AG08396 (cell line): ENCODE data around the gene EFNA2.
"Not testable (repeated sequence)": the region's sequence is repeated elsewhere in the genome, so short reads cannot be mapped to it uniquely, and the experiment has no call there.

Experiments
- DNase-seq: peaks from one replicate; pipeline ENCODE4 v3.0.0; 2012; ENCODE audit warnings: low spot score, mixed read lengths

EFNA2 gene

DNA sequence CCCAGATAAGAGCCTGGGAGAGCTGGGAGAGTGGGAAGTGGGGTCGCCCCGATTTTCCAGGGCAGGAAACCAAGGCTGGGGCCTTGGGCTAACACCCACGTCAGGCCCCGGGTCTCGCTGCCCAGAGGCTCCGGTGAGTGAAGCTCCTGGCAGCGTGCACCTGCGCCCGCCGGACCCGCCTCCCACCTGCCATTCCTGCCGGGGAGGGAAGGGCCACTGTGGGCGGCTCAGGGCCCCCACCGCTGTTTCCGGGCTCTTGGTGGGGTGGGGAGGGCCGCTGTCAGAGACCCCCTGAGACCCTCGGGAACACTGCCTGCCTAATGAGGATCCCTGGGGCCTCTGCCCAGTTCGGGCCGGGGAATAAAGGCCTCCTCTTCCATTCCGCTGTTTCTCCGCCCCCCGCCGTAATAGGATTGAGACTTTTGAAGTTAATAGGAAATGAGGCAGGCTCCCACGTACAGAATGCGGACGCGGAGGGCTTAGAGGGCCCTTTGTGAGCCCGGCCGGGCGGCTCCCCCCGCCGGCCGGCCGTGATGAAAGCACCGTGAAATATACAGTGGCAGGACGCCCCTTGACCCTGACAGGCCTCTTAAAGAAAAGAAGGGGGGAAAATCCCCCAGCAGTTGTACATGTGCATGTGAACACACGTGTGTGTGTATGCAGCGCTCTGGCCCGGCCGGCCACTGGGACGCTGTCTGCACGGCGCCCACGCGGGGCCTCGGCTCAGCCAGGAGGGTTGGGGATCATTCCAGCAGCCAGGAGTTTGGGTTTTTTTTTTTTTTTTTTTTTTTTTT lies 33.2 kb downstream of the EFNA2 start:
- DNase-seq, result no peak

GRCh38 chr19:1320282-1320650 lies 34.6 kb downstream of the EFNA2 start:
- DNase-seq, result not testable (repeated sequence)

- DNase-seq, result no peak
Measured at GRCh38 chr19:1321539-1321938, 35.9 kb downstream of the EFNA2 start.

DNA sequence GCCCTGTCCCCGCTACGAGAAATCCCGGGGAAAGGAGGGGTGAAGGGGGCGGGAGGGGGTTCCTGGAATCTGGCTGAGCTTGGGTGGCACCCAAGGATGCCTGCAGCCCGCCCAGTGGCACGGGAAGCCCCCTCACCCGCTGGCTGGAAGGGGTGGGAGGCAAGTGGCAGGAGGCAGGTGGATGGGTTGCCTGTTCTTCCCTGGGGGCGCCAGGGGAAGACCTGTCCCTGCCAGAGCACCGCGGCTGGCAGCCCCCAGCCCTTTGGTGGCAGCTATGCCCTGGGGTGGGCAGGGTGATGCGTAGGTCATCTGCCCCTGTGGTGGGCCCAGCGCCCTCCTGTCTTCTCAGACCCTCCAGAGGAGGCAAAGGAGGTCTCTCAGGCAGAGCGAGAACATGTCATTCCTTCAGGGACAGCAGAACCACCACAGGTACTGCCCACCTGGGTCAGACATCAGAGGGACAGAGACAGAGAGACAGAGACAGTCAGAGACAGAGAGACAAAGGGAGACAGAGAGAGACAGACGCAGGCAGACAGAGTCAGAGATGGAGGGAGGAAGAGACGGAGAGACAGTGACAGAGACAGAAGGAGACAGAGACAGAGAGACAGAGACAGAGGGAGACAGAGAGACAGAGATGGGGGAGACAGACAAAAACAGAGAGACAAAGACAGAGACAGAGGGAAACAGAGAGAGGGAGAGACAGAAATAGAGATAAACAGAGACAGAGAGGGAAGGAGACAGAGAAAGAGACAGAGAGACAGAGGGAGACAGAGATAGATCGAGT lies 36.7 kb downstream of the EFNA2 start:
- DNase-seq, result no peak

DNA sequence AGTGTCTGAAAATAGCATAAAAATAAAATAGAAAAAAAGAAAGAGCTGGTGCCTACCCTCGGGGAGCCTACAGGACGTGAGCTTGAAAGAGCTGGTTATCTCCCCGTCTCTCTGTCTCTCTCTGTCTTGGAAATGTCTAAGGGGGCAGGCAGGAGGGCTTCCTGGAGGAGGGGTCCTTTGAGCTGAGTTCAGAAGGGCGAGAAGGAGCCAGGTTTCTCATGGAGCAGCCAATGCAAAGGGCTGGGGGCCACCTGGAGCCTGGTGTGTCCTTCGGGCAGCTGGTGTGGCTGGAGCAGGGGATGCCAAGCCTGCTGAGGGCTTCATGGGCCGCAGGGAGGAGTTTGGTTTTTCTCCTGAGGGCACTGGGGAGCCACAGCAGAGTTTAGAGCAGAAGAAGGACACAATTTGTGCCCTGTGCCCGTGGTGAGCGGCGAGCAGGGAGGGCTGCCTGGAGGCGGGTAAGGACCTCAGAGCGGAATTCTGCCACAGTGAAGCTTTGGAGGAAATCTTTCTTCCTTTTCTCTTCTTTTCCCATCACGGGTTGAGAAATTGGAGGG lies 38.7 kb downstream of the EFNA2 start:
- DNase-seq, result no peak

- peak; percentile 91 for DNase-seq
Measured at GRCh38 chr19:1324806-1325567, 39.3 kb downstream of the EFNA2 start.

DNA sequence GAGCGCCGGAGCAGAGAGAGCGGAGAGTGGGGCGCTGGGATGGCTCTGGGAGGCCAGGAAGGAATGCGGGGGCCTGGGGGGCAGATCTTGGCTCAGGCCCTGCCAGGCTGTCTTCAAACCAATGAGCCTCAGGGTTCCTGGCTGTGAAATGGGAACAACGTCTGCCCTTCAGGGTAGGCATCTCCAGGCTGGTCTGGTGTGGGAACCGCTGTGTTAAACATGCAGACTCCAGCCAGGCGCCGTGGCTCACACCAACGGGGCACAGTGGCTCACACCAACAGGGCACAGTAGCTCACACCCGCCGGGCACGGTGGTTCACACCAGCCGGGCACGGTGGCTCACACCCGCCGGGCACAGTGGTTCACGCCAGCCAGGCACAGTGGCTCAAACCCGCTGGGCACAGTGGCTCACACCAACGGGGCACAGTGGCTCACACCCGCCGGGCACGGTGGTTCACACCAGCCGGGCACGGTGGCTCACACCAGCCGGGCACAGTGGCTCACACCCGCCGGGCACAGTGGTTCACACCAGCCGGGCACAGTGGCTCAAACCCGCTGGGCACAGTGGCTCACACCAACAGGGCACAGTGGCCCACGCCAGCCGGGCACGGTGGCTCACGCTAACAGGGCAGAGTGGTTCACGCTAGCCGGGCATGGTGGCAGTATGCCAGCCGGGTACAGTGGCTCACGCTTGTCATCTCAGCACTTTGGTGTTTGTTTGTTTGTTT lies 40.1 kb downstream of the EFNA2 start:
- DNase-seq, result no peak

DNA sequence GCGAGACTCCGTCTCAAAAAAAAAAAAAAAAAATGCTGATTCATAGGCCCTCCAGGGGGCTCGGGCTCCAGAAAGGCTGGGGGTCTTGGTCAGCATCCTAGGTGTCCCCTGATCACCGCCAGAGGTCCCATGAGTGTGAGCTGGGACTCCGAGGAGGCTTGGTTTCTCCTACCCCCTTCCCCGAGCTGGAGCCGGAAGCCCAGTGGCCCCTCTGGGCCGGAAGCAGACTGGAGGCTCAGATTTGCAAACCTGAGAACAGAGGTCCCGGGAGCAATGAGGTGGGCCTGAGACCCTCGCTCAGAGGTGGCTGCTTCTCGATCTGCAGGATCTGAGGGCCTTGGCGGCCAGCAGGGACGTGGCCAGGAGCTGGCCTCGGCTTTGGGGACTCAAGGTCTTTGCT lies 41.5 kb downstream of the EFNA2 start:
- no peak for DNase-seq

GRCh38 chr19:1332208-1332607 lies 46.5 kb downstream of the EFNA2 start:
- not testable (repeated sequence) for DNase-seq

DNA sequence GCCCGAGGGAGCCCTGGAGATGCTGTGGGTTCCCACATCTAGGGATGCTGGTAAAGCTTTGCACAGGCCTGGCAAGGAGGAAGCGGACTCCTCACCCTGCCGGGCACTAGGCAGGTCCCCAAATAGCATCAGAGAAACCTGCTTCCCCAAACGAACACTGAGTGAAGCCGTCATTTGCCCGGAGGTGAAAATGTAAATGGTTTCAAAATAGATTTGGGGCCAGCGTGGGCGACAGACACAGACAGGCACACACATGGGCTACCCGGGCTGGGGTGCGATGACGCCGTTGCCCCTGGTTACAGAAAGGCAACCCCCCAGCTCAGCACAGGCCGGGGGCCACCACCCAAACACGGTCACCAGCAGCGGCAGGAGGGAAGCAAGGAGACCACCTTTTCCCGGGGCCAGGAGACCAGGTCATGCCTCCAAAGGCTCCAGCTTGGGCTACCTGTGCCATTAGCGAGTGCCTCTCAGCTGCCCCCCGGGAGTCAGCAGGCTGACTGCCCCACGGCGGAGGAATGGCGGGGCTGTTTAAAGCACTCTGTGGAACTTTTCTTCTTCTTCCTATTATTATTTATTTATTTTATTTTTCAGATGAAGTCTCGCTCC lies 50.5 kb downstream of the EFNA2 start:
- no peak for DNase-seq

DNA sequence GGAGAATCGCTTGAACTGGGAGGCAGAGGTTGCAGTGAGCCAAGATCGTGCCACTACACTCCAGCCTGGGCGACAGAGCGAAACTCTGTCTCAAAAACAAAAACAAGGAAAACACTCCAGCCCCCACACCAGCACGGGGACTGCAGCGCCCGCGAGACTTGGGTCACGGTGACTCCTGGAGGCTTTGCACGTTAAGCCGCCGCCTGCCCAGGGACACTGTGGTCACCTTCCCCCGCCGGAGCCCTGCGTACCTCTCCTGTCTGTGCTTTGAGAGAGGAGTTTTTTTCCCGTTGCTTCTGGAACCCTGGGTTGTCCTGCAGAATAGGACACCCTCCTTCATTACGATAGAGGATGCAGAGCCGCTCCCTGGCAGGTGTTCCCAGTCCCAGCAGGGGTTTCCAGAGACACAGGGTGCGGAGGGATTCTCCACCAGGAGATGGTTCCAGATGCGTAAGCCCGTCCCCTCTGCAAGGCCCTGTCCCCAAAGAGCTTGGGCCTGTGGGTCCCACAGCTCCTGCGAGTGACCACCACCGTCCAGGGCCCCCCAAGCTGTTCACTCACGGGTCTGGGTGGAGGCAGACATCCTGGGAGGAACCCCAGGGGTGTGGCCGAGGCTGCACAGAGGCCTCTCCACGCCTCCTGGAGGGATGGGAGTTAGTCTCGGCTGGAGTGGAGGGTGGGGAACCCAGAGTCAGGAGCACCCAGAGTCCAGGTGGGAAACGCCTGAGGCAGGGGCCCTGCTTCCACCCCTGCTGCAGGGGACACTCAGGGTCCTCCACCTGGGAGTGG lies 55.2 kb downstream of the EFNA2 start:
- DNase-seq, result no peak

GRCh38 chr19:1343041-1343440 lies 57.4 kb downstream of the EFNA2 start:
- no peak for DNase-seq

- no peak for DNase-seq
Measured at GRCh38 chr19:1349211-1349610, 63.5 kb downstream of the EFNA2 start.

DNA sequence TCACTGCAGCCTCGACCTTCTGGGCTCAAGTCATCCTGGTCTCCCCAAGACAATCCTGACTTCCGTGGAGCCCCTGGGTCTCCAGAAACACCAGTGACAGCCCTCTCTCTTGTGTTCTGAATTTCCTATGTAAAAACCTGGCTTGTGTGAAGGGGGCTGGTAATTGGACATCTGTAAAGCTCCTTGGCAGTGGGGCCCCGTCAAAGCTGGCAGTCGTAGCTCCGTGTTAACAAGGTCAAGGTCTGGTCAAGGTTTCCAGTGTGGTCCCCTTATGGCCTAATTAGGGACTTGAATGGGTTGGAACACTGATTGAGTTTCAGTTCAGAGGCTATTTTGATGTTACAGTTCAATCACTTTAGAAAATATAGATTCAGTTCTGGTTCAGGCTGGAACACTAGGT lies 65.2 kb downstream of the EFNA2 start:
- DNase-seq, result no peak
